Omental fat pad (tissue), 4 donors: ENCODE results near the gene MTMR10. TPM values are rescaled to one million over a fixed set of nuclear protein-coding genes. Genes with fewer than 3 reads are reported as not detected.

Experiments
- ATAC-seq: fragments of 150-250 bp; one replicate; pipeline ENCODE4 v1.9.1; 2016; ENCODE audit warnings: mild to moderate bottlenecking, moderate library complexity; ENCODE audit not compliant: low FRiP score
- DNase-seq: peaks from one replicate; pipeline ENCODE4 v3.0.0-alpha.2; 2019; ENCODE audit warnings: low spot score
- total RNA-seq, 4 donors: library from RNA; depleted of rRNA; stranded (reverse); fragments of >200 nt; gene quantifications; one replicate each; pipeline ENCODE4 v1.1.0, GENCODE V29; 2016
- TF ChIP-seq, protein P1 (sequence below), 3 donors: fragments of 450-650 bp; IDR thresholded peaks; one replicate each; pipeline ENCODE4 v1.5.1; 2016 to 2017; ENCODE audit warnings: antibody characterized with exemption in 3 of 3, mild to moderate bottlenecking in 3 of 3, moderate library complexity in 2 of 3

The MTMR10 gene
- total RNA-seq, 4 donors from 2014 or later = 40.6 to 70.0 (median 46.6) TPM

DNA sequence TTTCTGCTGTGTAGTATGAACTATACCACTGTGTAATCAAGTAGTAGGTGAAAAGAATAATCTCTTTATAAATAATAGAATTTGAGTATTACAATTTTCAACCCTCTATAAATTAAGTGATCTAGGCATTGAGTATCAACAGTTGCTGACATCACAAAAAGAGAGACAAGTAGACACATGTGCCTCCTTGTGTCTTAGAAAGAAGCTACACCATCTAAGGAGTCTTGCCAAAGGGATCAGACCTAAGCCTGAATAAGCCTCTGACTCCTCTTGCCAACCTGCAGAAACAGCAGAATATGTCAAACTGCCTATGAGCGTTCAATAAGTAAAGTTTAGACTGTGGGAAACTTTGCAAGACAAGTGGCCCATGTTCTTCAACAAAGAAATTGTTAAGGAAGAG lies 5.8 kb upstream of the MTMR10 start:
- TF ChIP-seq, protein P1, sequence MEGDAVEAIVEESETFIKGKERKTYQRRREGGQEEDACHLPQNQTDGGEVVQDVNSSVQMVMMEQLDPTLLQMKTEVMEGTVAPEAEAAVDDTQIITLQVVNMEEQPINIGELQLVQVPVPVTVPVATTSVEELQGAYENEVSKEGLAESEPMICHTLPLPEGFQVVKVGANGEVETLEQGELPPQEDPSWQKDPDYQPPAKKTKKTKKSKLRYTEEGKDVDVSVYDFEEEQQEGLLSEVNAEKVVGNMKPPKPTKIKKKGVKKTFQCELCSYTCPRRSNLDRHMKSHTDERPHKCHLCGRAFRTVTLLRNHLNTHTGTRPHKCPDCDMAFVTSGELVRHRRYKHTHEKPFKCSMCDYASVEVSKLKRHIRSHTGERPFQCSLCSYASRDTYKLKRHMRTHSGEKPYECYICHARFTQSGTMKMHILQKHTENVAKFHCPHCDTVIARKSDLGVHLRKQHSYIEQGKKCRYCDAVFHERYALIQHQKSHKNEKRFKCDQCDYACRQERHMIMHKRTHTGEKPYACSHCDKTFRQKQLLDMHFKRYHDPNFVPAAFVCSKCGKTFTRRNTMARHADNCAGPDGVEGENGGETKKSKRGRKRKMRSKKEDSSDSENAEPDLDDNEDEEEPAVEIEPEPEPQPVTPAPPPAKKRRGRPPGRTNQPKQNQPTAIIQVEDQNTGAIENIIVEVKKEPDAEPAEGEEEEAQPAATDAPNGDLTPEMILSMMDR (IDR thresholded peaks at IDR 0.05) = no peak
- no peak for DNase-seq
- ATAC-seq = no peak

DNA sequence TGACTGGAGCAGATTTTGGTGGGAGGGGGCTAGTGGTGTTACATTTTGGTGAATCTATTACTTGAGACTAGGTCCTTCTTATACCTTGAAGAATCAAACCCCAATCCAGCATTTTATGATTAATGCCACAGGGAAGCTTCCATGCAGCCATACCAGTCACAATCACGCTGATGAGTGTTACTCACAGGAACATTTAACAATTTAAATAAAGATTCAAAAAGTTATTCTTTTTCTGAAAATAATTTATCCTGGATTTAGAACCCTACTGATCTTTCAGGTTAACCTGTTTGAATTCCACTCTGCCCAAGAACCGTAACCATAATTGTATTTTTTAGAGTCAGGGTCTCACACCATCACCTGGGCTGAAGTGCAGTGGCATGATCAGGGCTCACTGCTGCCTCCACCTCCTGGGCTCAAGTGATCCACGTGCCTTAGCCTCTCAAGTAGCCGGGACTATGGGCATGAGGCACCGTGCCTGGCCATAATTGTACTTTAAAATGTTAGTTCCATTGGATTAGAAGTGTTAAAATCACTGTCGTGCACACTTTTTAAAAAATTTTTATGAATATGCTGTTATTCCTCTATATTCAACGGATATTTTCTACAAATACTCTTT lies 929 bp upstream of the MTMR10 start:
- TF ChIP-seq, protein P1 (IDR thresholded peaks at IDR 0.05) = no peak
- ATAC-seq = no peak
- DNase-seq = no peak

DNA sequence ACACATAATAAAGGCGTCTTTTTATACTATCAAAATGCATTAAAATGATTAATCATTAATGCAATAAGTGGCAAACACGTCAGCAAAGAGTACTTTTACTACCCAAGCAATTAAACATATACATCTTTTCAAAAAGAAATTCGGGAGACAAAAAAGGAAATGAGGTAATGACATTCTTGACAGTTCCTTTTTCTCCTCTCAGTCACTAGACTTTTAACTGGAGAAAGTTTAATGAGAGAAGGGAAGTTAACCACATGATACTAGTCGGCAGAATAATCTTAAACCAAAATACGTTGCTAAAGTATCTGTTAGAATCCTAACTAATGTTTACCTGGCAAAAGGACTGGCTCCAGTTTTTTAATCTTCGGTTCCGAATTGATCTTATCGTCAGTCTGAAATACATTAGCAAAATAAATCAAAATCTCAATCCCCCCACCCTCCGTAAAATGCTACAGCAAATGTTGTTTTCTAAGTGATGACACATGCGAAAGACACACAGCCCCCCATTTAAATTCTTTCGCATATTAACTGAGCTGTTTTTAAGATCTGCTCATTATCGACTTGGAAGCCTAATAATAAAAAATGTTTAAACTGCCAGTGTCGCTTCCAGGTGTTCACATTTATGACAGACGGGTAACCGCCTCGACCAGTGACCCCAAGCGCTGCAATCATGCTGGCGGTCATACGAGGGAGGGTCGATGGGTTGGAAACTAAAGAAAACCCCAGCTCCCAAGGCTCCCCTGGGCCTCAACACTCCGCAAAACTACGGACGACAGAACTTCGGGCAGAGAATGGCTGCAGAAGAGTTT lies 778 bp downstream of the MTMR10 start:
- TF ChIP-seq, protein P1 (IDR thresholded peaks at IDR 0.05) = no peak
- ATAC-seq = peak; percentile 9
- no peak for DNase-seq

DNA sequence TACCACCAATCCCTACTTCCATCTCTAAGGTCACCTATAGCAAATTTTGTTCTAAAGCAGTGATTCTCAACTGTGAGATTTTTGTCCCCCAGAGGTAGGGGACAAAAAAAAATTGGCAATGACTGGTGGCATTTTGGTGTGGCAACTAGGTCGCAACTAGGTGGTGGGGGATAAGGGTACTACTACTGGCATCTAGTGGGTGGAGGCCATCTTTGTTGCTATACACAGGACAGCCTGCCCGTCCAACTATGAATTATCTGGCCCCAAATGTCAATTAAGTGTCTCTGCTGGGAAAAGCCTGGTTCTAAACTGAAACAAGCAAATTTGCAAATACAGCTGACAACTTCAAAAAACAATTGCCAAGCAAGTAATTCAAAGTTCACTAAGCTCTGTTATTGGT lies 1.4 kb downstream of the MTMR10 start:
- ATAC-seq (no peak), DNase-seq (no peak)
- TF ChIP-seq, protein P1 (IDR thresholded peaks at IDR 0.05) = no peak

DNA sequence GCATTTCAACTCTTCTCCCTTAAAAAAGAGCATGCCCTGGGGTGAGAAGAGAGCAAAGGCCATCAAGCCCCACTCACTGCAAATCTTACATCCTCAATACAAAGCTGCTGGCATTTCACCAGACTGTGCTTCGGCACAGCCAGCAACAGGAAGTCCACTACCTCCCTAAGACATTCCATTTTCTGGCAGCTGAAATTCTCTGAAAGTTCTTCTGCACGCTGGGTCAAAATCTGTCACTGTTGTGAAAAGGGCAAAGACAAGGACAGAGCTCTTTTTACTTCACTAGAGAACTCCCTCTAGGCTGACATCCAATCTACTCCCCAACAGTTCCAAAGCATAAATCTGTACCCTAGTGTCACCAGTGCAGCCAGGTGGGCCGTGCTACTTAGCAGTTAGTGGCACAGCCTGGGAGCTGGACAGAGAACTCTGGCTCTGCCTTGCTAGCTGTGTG lies 6.3 kb downstream of the MTMR10 start:
- no peak for ATAC-seq
- TF ChIP-seq, protein P1 (IDR thresholded peaks at IDR 0.05) = no peak
- no peak for DNase-seq

DNA sequence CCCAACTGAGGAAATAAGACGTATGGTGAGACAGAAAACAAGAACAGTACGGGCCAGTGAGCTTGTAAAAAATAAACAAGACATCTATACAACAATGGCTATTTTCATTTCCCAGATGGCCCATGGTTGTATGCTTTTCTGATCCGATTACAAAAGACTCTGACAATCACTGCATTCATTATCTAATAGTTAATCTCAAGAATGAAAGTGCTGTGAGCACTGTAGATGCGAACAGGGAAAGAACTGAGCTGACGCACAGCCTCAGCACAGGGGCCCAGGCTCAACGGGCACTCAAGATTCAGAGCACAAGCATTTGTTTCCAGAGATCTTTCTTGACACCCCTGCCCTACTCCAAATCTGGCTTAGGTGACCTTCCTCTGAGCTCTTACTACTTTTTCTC lies 6.9 kb downstream of the MTMR10 start:
- DNase-seq (no peak), ATAC-seq (no peak)
- TF ChIP-seq, protein P1 (IDR thresholded peaks at IDR 0.05) = no peak

DNA sequence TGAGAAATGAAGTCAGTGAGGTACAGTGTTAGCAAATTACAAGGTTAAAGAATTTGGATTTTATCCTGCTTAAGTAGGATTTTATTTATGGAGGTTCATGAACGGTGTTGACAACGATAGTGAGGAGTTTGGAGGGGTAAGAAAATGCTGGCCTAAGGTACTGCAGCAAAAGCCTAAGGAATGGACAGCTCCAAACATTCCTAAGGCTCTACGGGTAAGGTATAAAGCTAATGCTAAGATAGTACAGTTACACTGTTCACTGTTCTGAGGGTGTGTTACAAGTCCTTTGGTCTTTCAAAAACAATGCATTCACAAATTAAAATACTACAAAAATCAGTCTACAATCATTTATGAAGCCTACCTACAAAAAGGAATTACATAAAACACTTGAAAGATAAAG lies 7.3 kb downstream of the MTMR10 start:
- TF ChIP-seq, protein P1 (IDR thresholded peaks at IDR 0.05) = no peak
- DNase-seq (no peak), ATAC-seq (no peak)
